Stomach smooth muscle (tissue), 2 donors: ENCODE data around the gene TMEM94.

ENCODE experiments used
- H3K27ac ChIP-seq: one replicate; pipeline ENCODE4 v1.7.0; 2013; ENCODE audit warnings: mild to moderate bottlenecking, low read length, inconsistent platforms
- H3K27me3 ChIP-seq, 2 donors: one replicate each; pipeline ENCODE4 v1.7.0; 2013; ENCODE audit warnings: low read length in 2 of 2; ENCODE audit not compliant: insufficient read depth in 2 of 2, control insufficient read depth in 1 of 2
- H3K36me3 ChIP-seq, 2 donors: one replicate each; pipeline ENCODE4 v1.7.0; 2013; ENCODE audit warnings: low read length in 2 of 2; ENCODE audit not compliant: control insufficient read depth in 2 of 2, insufficient read depth in 2 of 2
- H3K4me1 ChIP-seq: one replicate; pipeline ENCODE4 v1.7.0; 2013; ENCODE audit warnings: low read length; ENCODE audit not compliant: control insufficient read depth, insufficient read depth
- H3K4me3 ChIP-seq, 2 donors: one replicate each; pipeline ENCODE4 v1.7.0; 2013; ENCODE audit warnings: low read length in 2 of 2
- H3K9ac ChIP-seq, 2 donors: one replicate each; pipeline ENCODE4 v1.7.0; 2013; ENCODE audit warnings: low read length in 2 of 2, mild to moderate bottlenecking in 1 of 2
- H3K9me3 ChIP-seq, 2 donors: one replicate each; pipeline ENCODE4 v1.7.0; 2013; ENCODE audit warnings: low read length in 2 of 2; ENCODE audit not compliant: control insufficient read depth in 2 of 2
- donor health status: healthy.
- donor health status: Pancreatic carcinoma.

TMEM94 gene

DNA sequence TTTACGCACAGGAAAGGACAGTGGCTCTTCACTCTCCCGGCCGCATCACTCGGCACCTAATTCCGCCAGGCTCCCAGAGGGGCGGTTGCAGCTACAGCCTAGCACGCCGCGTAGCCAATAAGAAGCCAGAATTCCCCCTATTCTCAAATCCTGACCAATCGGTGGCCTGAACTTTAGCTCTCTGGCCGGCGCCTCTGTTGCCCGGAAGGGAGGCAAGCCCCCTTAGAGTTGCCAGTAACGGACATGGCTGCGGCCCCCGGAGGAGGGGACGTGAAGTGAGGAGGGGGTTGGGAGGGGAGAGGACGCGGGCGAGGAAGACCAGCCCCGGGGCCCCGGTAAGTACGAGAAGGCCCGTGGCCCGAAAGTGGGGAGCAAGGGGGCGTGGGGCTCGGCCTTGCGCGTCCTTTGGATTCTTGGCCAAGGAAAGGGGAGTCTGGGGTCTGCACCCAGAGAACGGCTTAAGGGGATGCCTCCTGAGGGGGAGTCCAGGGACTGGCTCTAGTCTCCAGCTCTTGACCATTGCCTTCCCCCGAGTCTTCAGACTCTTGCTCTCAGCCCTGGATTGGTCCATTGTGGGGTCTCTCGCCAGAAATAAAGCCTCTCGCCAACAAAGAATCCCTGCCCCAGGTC lies at the start of gene TMEM94:
Gene TMEM94 (plus strand): TSS at position 219 of the 630 bp plus-strand sequence. CDS start 15,271 bp downstream, outside the sequence.
- Histone ChIP-seq H3K27ac (peak within 1 kb of the TSS; percentile 88), H3K9ac (peak within 1 kb of the TSS; percentile 95 to 98), H3K4me3 (peak within 1 kb of the TSS; percentile 93 to 98), H3K4me1 (peaks cover 30% of the 10 kb centered on the region), H3K9me3 (no peaks in the 10 kb centered on the region), H3K36me3 (no peaks in the 10 kb centered on the region), H3K27me3 (no peaks in the 10 kb centered on the region)

DNA sequence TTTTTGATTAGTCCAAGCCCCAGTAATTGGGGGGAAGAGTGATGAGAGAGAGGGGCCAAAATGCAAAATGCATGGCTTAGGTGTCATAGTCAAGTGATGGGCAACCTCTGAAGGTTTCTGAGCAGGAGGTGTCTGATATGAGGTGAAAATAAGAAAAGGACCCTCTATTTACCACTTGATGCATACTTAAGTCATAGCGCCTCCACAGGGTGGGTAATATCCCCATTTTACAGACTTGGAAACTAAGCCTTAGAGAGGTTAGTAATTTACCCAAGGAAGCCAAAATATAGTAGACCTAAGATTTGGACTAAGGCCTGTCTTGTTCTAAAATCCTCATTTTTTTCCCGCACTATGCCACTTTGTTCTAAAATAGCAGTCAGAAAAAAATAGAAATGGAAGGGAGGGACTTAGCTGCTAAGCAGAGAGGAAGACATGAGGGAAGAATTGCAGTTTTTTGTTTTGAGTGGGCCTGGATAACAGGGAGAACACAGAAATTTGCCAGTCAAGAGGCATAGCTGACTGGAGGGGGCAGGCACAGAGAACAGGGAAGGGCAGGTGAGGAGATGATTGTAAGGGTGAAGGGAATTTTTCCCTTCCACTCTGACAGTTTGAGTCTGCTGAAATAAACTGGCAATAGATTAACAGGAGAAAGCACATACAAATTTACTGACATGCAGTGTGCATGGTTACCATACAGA lies 48.6 kb upstream of the TMEM94 start:
- H3K27ac ChIP-seq, result no peak overlapping the region

DNA sequence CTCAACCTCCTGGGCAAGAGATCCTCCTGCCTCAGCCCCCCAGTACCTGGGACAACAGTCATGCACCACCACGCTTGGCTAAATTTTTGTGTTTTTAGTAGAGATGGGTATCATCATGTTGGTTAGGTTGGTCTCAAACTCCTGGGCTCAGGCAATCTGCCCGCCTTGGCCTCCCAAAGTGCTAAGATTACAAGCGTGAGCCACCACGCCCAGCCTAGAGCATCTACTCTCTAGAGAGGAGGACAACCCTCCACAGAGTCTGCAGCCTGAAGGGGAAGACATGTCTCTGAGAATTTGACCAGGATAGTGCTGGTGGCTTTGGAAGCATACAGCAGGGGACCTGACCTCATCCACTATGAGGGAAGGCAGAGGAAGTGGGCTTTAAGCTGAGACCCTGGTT lies 46.3 kb upstream of the TMEM94 start:
- no peaks in the 10 kb centered on the region for H3K36me3 ChIP-seq
- no peak overlapping the region for H3K4me3 ChIP-seq
- no peaks in the 10 kb centered on the region for H3K9me3 ChIP-seq
- peaks cover 9% of the 10 kb centered on the region for H3K4me1 ChIP-seq
- no peak overlapping the region for H3K9ac ChIP-seq
- peaks cover 0 to 3% of the 10 kb centered on the region in 2 donors for H3K27me3 ChIP-seq
- H3K27ac ChIP-seq, result no peak overlapping the region

More for the DNA sequence above, 48.6 kb upstream of the TMEM94 start:
- H3K4me1 ChIP-seq, result peaks cover 12% of the 10 kb centered on the region
- no peak overlapping the region for H3K9ac ChIP-seq
- no peak overlapping the region for H3K4me3 ChIP-seq
- H3K27me3 ChIP-seq, result peaks cover 0 to 3% of the 10 kb centered on the region in 2 donors
- no peaks in the 10 kb centered on the region for H3K36me3 ChIP-seq
- no peaks in the 10 kb centered on the region for H3K9me3 ChIP-seq

DNA sequence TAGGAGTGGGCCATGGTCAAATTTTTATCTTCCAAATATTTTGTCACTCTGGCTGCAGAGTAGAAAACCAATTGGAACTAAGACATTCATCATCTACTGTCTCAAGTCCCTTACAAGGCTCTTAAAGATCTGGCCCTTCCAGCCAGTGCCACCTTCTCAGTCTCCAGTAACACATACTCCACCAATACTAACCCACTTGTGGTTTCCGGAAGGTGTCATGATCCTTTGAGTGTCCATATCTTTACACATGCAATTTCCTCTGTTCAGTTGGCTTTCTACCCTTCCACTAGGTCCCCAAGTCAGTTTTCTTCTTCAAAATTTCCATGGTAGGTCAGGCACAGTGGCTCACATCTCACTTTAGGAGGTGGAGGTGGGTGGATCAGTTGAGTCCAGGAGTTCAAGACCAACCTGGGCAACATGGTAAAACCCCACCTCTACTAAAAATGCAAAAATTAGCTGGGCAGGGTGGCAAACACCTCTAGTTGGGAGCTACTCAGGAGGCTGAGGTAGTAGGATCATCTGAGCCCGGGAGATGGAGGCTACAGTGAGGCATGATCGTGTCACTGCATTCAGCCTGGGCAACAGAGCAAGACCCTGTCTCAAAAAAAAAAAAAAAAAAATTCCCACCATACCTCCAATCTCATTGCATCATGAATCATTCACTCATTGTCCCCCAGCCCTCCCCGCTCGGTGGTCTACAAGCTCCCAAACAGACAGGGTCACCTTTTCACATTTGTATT lies 44.9 kb upstream of the TMEM94 start:
- Histone ChIP-seq H3K4me3 (no peak overlapping the region), H3K9me3 (no peaks in the 10 kb centered on the region), H3K4me1 (peaks cover 3% of the 10 kb centered on the region), H3K9ac (no peak overlapping the region), H3K36me3 (no peaks in the 10 kb centered on the region), H3K27ac (no peak overlapping the region), H3K27me3 (peaks cover 0 to 3% of the 10 kb centered on the region in 2 donors)

DNA sequence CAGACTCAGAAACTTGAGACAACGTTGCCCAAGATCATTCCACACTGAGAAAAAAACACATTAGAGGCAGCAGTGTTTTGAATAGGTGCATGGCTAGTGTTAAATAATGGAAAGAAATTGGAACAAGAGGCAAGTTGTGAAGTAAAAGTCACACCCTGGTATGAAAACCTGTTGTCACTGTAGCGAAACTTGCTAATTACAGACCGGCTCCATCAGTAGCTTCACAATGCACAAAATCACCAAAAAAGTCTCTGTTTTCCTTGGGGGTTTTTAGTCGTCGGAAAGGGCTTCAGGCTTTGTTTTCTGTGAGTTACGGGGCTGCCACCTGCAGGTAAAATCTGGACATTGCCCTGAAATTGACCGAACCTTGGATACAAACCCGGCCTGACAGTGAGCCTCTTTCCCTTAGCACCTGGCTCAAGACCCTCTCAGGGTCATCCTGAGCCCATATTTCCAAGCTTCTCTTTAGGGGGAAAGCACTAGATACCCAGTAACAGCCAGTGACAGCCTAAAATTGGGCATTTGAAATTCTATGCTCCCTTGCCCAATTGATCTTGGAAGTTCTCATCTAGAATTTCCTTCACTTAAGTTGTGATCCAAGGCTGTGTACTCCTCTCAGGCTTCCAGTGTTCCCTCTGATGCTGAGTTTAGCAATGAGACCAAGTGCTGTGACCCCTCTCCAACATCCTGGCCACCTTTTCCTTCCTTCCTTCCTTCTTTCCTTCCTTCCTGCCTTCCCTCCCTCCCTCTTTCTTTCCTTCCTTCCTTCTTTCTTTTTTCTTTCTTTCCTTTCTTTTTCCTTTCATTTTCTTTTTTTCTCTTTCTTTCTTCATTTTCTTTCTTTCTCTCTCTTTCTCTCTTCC lies 43.7 kb upstream of the TMEM94 start:
- no peaks in the 10 kb centered on the region for H3K9me3 ChIP-seq
- H3K27ac ChIP-seq, result no peak overlapping the region
- H3K9ac ChIP-seq, result peak overlapping the region; percentile 17 to 30
- peaks cover 0 to 3% of the 10 kb centered on the region in 2 donors for H3K27me3 ChIP-seq
- no peaks in the 10 kb centered on the region for H3K36me3 ChIP-seq
- peak overlapping the region; percentile 44 to 49 for H3K4me3 ChIP-seq
- peaks cover 3% of the 10 kb centered on the region for H3K4me1 ChIP-seq

DNA sequence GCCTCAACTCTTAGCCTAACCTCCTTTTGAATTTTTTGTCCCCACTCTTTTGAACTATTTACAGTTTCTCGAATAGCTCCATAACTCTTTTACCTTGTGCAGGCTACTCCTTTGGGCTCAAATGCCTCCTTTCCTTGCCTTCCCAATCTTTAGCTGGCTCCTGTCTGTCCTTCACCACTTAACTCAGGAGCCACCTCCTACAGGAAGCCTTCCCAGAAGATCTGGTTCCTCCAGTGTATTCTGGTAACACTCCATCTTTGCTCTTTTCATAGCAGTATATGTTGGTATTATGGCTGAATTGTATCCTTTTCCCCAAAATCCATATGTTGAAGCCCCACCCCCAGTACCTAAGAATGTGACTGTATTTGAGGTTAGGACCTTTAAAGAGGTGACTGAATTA lies 41.9 kb upstream of the TMEM94 start:
- no peak overlapping the region for H3K9ac ChIP-seq
- no peaks in the 10 kb centered on the region for H3K36me3 ChIP-seq
- H3K27me3 ChIP-seq, result peaks cover 0 to 3% of the 10 kb centered on the region in 2 donors
- H3K27ac ChIP-seq, result no peak overlapping the region
- peaks cover 3% of the 10 kb centered on the region for H3K4me1 ChIP-seq
- H3K9me3 ChIP-seq, result no peaks in the 10 kb centered on the region
- H3K4me3 ChIP-seq, result no peak overlapping the region

DNA sequence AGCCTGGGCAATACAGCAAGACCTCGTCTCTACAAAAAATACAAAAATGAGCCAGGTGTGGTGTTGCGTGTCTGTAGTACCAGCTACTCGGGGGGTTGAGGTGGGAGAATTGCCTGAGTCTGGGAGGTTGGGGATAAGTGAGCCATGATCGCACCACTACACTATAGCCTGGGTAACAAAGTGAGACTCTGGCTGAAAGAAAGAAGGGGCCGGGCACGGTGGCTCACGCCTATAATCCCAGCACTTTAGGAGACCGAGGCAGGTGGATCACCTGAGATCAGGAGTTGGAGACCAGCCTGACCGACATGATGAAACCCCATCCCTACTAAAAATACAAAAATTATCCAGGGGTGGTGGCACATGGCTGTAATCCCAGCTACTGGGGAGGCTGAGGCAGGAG lies 40.4 kb upstream of the TMEM94 start:
- Histone ChIP-seq H3K9me3 (no peaks in the 10 kb centered on the region), H3K4me1 (peaks cover 3% of the 10 kb centered on the region), H3K27ac (no peak overlapping the region), H3K9ac (no peak overlapping the region), H3K27me3 (no peaks in the 10 kb centered on the region), H3K4me3 (no peak overlapping the region), H3K36me3 (no peaks in the 10 kb centered on the region)

DNA sequence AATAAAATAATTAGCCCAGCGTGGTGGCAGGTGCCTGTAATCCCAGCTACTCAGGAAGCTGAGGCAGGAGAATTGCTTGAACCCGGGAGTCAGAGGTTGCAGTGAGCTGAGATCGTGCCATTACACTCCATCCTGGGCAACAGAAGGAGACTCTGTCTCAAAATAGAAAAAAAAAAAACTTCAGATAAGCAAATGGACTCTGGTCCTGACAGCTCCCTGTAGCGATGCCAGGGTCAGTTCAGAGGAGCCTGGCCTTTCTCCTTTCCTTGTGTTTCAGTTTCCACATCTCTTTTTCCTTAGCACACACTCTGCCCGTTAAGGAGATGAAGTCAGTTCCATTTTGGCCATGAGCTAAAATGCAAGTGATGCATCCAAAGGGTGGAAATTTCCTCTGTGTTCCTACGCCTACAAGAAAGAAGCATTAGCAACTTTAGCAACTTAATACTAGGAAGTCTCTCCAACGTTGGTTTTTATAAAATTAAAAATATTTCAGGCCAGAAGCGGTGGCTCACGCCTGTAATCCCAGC lies 39.3 kb upstream of the TMEM94 start:
- no peaks in the 10 kb centered on the region for H3K27me3 ChIP-seq
- H3K36me3 ChIP-seq, result no peaks in the 10 kb centered on the region
- no peak overlapping the region for H3K27ac ChIP-seq
- peaks cover 3% of the 10 kb centered on the region for H3K4me1 ChIP-seq
- no peak overlapping the region for H3K9ac ChIP-seq
- H3K9me3 ChIP-seq, result no peaks in the 10 kb centered on the region
- no peak overlapping the region for H3K4me3 ChIP-seq

DNA sequence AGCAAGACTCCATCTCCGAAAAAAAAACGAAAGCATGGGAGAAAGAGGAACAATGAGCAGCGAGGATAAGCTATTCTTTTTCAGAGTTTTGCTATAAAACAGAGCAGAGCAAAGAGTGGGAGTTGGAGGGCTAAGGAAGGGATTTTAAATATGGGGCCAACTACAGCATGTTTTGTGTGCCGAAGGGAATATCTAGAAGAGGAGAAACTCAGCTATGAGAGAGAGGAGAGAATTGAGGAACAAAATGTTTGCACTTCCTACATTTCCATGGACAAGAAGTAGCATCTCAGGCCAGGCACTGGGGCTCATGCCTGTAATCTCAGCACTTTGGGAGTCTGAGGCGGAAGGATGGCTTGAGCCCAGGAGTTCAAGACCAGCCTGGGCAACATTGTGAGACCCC lies 37.9 kb upstream of the TMEM94 start:
- no peak overlapping the region for H3K9ac ChIP-seq
- peaks cover 3% of the 10 kb centered on the region for H3K4me1 ChIP-seq
- H3K27ac ChIP-seq, result no peak overlapping the region
- no peaks in the 10 kb centered on the region for H3K36me3 ChIP-seq
- no peaks in the 10 kb centered on the region for H3K27me3 ChIP-seq
- H3K4me3 ChIP-seq, result no peak overlapping the region
- no peaks in the 10 kb centered on the region for H3K9me3 ChIP-seq
